ENCODE measurements around the gene AP2M1.

DNA sequence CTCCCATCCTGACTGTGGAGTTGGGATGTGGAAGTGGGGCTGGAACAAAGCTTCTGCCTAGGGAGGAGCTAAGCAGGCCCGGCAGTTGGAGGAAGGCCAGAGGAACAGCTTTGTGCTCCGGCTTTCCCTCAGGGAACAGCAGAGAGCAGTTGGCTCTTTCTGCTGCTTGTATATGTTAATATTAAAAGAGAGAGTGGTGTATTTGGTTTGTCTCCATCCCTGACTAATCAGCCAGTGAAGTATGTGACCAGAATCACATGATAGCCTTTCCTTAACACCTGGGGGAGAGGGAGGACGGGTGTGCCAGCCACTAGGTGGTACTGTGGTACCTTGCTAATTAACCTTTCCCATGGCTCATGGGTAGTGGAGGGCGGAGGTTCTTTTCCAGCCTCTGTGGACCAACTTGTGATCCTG, 29.5 kb upstream of the AP2M1 start:
- TF ChIP-seq CTCF (optimal IDR thresholded peaks at IDR 0.05 in 1 of 3, IDR thresholded peaks at IDR 0.05 in 1 of 3, conservative IDR thresholded peaks at IDR 0.05 in 1 of 3; ENCODE audit: extremely low read depth in 1 of 3, insufficient read depth in 2 of 3, low read length in 3 of 3): peak; percentile 73 to 93 (median 86)
- no peak for TF ChIP-seq EZH2 (IDR thresholded peaks at IDR 0.05; ENCODE audit: low read length)
